Measurements from ENCODE around the gene CDKL1. TPM values are rescaled to one million over a fixed set of nuclear protein-coding genes. Genes with fewer than 3 reads are reported as not detected.
"Not testable (repeated sequence)": the region's sequence is repeated elsewhere in the genome, so short reads cannot be mapped to it uniquely, and the experiment has no call there.

The CDKL1 gene
- polyA plus RNA-seq, 3 donors: 1.2 to 2.5 (median 1.3) TPM

DNA sequence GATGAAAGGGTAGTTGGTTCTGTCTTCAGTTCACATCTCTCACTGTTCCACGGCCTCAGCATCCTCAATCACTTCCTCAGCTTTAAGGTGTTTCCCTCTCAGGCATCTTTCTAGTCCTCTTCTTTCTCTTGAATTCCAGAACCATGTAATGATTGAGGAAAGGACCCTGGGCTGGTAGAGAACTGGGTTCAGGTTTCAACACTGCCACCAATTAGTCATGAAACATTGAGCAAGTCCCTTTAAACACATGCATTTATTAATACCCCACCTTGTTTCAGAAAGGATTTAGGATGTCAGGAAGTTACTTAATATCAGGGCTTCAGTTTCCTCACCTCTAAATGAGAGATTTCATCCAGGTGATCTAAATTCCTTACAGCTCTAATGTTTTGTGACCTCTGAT, 77.4 kb downstream of the CDKL1 start:
- TF ChIP-seq, protein P1, sequence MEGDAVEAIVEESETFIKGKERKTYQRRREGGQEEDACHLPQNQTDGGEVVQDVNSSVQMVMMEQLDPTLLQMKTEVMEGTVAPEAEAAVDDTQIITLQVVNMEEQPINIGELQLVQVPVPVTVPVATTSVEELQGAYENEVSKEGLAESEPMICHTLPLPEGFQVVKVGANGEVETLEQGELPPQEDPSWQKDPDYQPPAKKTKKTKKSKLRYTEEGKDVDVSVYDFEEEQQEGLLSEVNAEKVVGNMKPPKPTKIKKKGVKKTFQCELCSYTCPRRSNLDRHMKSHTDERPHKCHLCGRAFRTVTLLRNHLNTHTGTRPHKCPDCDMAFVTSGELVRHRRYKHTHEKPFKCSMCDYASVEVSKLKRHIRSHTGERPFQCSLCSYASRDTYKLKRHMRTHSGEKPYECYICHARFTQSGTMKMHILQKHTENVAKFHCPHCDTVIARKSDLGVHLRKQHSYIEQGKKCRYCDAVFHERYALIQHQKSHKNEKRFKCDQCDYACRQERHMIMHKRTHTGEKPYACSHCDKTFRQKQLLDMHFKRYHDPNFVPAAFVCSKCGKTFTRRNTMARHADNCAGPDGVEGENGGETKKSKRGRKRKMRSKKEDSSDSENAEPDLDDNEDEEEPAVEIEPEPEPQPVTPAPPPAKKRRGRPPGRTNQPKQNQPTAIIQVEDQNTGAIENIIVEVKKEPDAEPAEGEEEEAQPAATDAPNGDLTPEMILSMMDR (IDR thresholded peaks at IDR 0.05): no peak
- Histone ChIP-seq H3K36me3 (replicated peaks in 1 of 2; ENCODE audit: control insufficient read depth in 1 of 2, insufficient read depth in 2 of 2, low read length in 2 of 2) (peaks cover 13 to 24% of the 10 kb centered on the region in 2 donors), H4K20me1 (ENCODE audit: insufficient read depth, low read length) (peaks cover 24% of the 10 kb centered on the region), H2AFZ (ENCODE audit: insufficient read depth, low read depth, low read length, poor library complexity, severe bottlenecking) (no peak overlapping the region), H3K27ac (ENCODE audit: low read depth in 1 of 2, low read length in 2 of 2) (no peak overlapping the region), H3K4me2 (replicated peaks; ENCODE audit: extremely low read depth, low read length, poor library complexity, severe bottlenecking) (no peak overlapping the region), H3K4me3 (replicated peaks in 1 of 3; ENCODE audit: low read depth in 2 of 3, low read length in 3 of 3) (no peak overlapping the region), H3K79me2 (ENCODE audit: insufficient read depth, low read length) (peaks cover 22% of the 10 kb centered on the region), H3K9me3 (replicated peaks in 1 of 2; ENCODE audit: control insufficient read depth in 1 of 2, insufficient read depth in 1 of 2, low read length in 2 of 2) (no peaks in the 10 kb centered on the region), H3K27me3 (ENCODE audit: control insufficient read depth in 2 of 2, insufficient read depth in 2 of 2, low read length in 2 of 2) (no peaks in the 10 kb centered on the region), H3K4me1 (ENCODE audit: control insufficient read depth in 1 of 2, insufficient read depth in 2 of 2, low read length in 2 of 2) (peaks cover 3 to 20% of the 10 kb centered on the region in 2 donors), H3K9ac (ENCODE audit: insufficient read depth, low read length, poor library complexity, severe bottlenecking) (no peak overlapping the region)
- intact Hi-C loops (cut with micrococcal nuclease): loop anchor here in 1 of 2 donors (10.0 kb wide), 1 partner anchor 84 kb away; the partner anchor contains the start of gene SOS2
- no CpG with 5 or more reads among the region's 1 CpG for WGBS (ENCODE audit: insufficient coverage)
- Mint-ChIP-seq H3K27ac (peak overlapping the region in 3 of 7 donors; percentile 12 to 87 (median 54)), H3K4me1 (peaks cover 18% of the 10 kb centered on the region), H3K27me3 (ENCODE audit: low read depth in 3 of 3) (no peaks in the 10 kb centered on the region), H3K4me3 (no peak overlapping the region), H3K9me3 (peaks cover 0 to 3% (median under 1%) of the 10 kb centered on the region in 7 donors), H3K36me3 (peaks cover 26 to 31% of the 10 kb centered on the region in 2 donors)
- DNase-seq: peak in 2 of 3 donors; percentile 11 to 51

DNA sequence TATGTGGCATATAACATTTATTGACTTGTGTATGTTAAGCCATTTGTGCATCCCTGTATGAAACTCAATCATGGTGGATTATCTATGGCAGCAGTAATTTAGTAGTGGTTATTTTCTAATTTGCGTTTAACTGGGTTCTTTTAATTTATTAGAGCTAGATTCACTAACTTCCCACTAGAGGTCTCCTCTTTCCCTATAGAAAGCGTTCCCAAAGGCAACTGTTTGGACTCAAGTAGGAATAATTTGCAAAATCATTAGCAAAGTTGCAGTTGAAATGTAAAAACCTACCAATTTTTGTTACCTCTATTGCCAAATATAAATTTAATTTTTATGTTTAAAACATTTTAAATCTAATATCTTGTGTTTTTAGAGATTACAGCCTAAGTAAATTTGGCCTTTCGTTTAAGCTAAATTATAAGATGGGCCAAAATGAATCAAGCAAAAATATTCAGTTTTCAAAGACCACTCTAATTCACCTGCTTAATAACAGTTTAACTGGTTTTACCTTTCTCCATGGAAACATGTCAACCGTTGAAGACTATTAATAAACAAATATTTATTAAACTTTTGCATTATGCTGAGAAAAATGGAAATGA, 78.6 kb downstream of the CDKL1 start:
- Histone ChIP-seq H2AFZ (ENCODE audit: insufficient read depth, low read depth, low read length, poor library complexity, severe bottlenecking) (no peak overlapping the region), H3K4me1 (ENCODE audit: control insufficient read depth in 1 of 2, insufficient read depth in 2 of 2, low read length in 2 of 2) (peaks cover 7 to 24% of the 10 kb centered on the region in 2 donors), H3K79me2 (ENCODE audit: insufficient read depth, low read length) (peaks cover 34% of the 10 kb centered on the region), H3K27ac (ENCODE audit: low read depth in 1 of 2, low read length in 2 of 2) (no peak overlapping the region), H3K4me2 (replicated peaks; ENCODE audit: extremely low read depth, low read length, poor library complexity, severe bottlenecking) (no peak overlapping the region), H4K20me1 (ENCODE audit: insufficient read depth, low read length) (peaks cover 26% of the 10 kb centered on the region), H3K27me3 (ENCODE audit: control insufficient read depth in 2 of 2, insufficient read depth in 2 of 2, low read length in 2 of 2) (no peaks in the 10 kb centered on the region), H3K9me3 (replicated peaks in 1 of 2; ENCODE audit: control insufficient read depth in 1 of 2, insufficient read depth in 1 of 2, low read length in 2 of 2) (no peaks in the 10 kb centered on the region), H3K36me3 (replicated peaks in 1 of 2; ENCODE audit: control insufficient read depth in 1 of 2, insufficient read depth in 2 of 2, low read length in 2 of 2) (peaks cover 5 to 17% of the 10 kb centered on the region in 2 donors), H3K4me3 (replicated peaks in 1 of 3; ENCODE audit: low read depth in 2 of 3, low read length in 3 of 3) (no peak overlapping the region), H3K9ac (ENCODE audit: insufficient read depth, low read length, poor library complexity, severe bottlenecking) (no peak overlapping the region)
- intact Hi-C loops (cut with micrococcal nuclease): loop anchor here in 1 of 2 donors (10.0 kb wide), 1 partner anchor 83 kb away; the partner anchor contains the start of gene SOS2
- Mint-ChIP-seq H3K4me1 (peaks cover 23% of the 10 kb centered on the region), H3K9me3 (peaks cover 0 to 6% (median 2%) of the 10 kb centered on the region in 7 donors), H3K36me3 (peaks cover 22 to 25% of the 10 kb centered on the region in 2 donors), H3K4me3 (no peak overlapping the region), H3K27me3 (ENCODE audit: low read depth in 3 of 3) (no peaks in the 10 kb centered on the region), H3K27ac (no peak overlapping the region)
- WGBS (ENCODE audit: insufficient coverage): no CpG with 5 or more reads among the region's 4 CpGs
- TF ChIP-seq, protein P1 (IDR thresholded peaks at IDR 0.05): peak; percentile 87
- DNase-seq: peak in 2 of 3 donors; percentile 12 to 14

DNA sequence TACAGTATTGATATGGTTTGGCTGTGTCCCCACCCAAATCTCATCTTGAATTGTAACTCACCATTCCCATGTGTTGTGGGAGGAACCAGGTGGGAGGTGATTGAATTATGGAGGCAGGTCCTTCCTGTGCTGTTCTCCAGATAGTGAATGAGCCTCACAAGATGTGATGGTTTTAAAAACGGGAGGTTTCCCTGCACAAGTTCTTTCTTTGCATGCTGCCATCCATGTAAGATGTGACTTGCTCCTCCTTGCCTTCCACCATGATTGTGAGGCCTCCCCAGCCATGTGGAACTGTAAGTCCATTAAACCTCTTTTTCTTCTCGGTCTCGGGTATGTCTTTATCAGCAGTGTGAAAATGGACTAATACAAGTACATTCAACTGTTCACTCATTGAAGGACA, 82.6 kb downstream of the CDKL1 start:
- H3K4me1 Mint-ChIP-seq: peaks cover 26% of the 10 kb centered on the region
- not testable (repeated sequence) for H3K27me3 Mint-ChIP-seq (ENCODE audit: low read depth in 3 of 3); H2AFZ ChIP-seq (ENCODE audit: insufficient read depth, low read depth, low read length, poor library complexity, severe bottlenecking); H3K4me2 ChIP-seq (replicated peaks; ENCODE audit: extremely low read depth, low read length, poor library complexity, severe bottlenecking); H3K4me3 Mint-ChIP-seq; H3K4me3 ChIP-seq (replicated peaks in 1 of 3; ENCODE audit: low read depth in 2 of 3, low read length in 3 of 3); H3K9ac ChIP-seq (ENCODE audit: insufficient read depth, low read length, poor library complexity, severe bottlenecking); H3K27ac ChIP-seq (ENCODE audit: low read depth in 1 of 2, low read length in 2 of 2); H3K9me3 Mint-ChIP-seq; H3K36me3 ChIP-seq (replicated peaks in 1 of 2; ENCODE audit: control insufficient read depth in 1 of 2, insufficient read depth in 2 of 2, low read length in 2 of 2); DNase-seq; H3K9me3 ChIP-seq (replicated peaks in 1 of 2; ENCODE audit: control insufficient read depth in 1 of 2, insufficient read depth in 1 of 2, low read length in 2 of 2); H3K27me3 ChIP-seq (ENCODE audit: control insufficient read depth in 2 of 2, insufficient read depth in 2 of 2, low read length in 2 of 2)
- no CpG with 5 or more reads among the region's 3 CpGs for WGBS (ENCODE audit: insufficient coverage)
- Histone ChIP-seq H3K4me1 (ENCODE audit: control insufficient read depth in 1 of 2, insufficient read depth in 2 of 2, low read length in 2 of 2) (peaks cover 18 to 28% of the 10 kb centered on the region in 2 donors), H4K20me1 (ENCODE audit: insufficient read depth, low read length) (peaks cover 25% of the 10 kb centered on the region), H3K79me2 (ENCODE audit: insufficient read depth, low read length) (peaks cover 40% of the 10 kb centered on the region)
- intact Hi-C loops (cut with micrococcal nuclease): loop anchor here in 1 of 2 donors (5.0 to 10.0 kb wide), 2 partner anchors 79 to 218 kb away; partner anchors contain the start of genes MAP4K5 and SOS2
- peaks cover 13 to 15% of the 10 kb centered on the region in 2 donors for H3K36me3 Mint-ChIP-seq
- H3K27ac Mint-ChIP-seq: peak overlapping the region in 1 of 7 donors; percentile 39
